ENCODE data around the gene GFY. TPM values are rescaled to one million over a fixed set of nuclear protein-coding genes. Genes with fewer than 3 reads are reported as not detected.

Gene GFY
- total and polyA plus RNA-seq, 12 donors = not detected

- Histone ChIP-seq H3K4me3 (peak within 1 kb of the TSS; percentile 37 to 93 (median 61)), H3K4me1 (replicated peaks in 1 of 2) (peaks cover 3 to 19% of the 10 kb centered on the region in 2 donors), H3K27ac (peak within 1 kb of the TSS; percentile 42 to 97 (median 91)), H3K36me3 (replicated peaks in 1 of 2) (peaks cover 0 to 14% of the 10 kb centered on the region in 2 donors), H3K9me3 (replicated peaks in 1 of 3) (no peaks in the 10 kb centered on the region), H3K27me3 (no peaks in the 10 kb centered on the region)
- intact Hi-C loops (cut with DNase I) = no loop called here
- 0 to 1% (median 0%) methylated on average over 22 to 42 of the region's 42 CpGs for WGBS, 4 donors
- TF ChIP-seq CTCF (IDR thresholded peaks at IDR 0.05) = peak in 3 of 6 experiments; percentile 15 to 34 (median 25)
- TF ChIP-seq POLR2A (IDR thresholded peaks at IDR 0.05) = peak in 1 of 2 donors; percentile 66
- peak; percentile 97 to 100 (median 99) for DNase-seq
These were observed 26.4 kb downstream of the GFY start, which contains the start of gene PIH1D1 for GRCh38 chr19:49451430-49452181. Gene PIH1D1 (minus strand): TSS chr19:49451814. CDS start chr19:49451574, 240 bp downstream.

- peaks cover 0 to 5% of the 10 kb centered on the region in 2 donors for H3K36me3 ChIP-seq (replicated peaks in 1 of 2)
- peak within 1 kb of the TSS; percentile 82 to 97 (median 91) for H3K27ac ChIP-seq
- peak within 1 kb of the TSS in 3 of 4 donors; percentile 52 to 80 (median 66) for H3K4me3 ChIP-seq
- peak; percentile 98 to 99 (median 98) for DNase-seq
- WGBS, 4 donors = 0 to 1% (median 0%) methylated on average over 28 to 66 of the region's 66 CpGs
- intact Hi-C loops (cut with DNase I) = no loop called here
- peaks cover 3 to 22% of the 10 kb centered on the region in 2 donors for H3K4me1 ChIP-seq (replicated peaks in 1 of 2)
- TF ChIP-seq CTCF (IDR thresholded peaks at IDR 0.05) (peak in 1 of 6 experiments; percentile 5), POLR2A (IDR thresholded peaks at IDR 0.05) (peak; percentile 52 to 88)
- no peaks in the 10 kb centered on the region for H3K27me3 ChIP-seq
- no peaks in the 10 kb centered on the region for H3K9me3 ChIP-seq (replicated peaks in 1 of 3)
These were observed 28.0 kb downstream of the GFY start, which contains the start of gene ALDH16A1 for GRCh38 chr19:49453013-49453756. Gene ALDH16A1 (plus strand): TSS chr19:49453225. CDS start chr19:49453332, 107 bp downstream.

GRCh38 chr19:49453757-49454240, 28.6 kb downstream of the GFY start:
- H3K9me3 ChIP-seq (replicated peaks in 1 of 3) = no peaks in the 10 kb centered on the region
- H3K4me1 ChIP-seq (replicated peaks in 1 of 2) = peaks cover 3 to 22% of the 10 kb centered on the region in 2 donors
- H3K27me3 ChIP-seq = no peaks in the 10 kb centered on the region
- peak overlapping the region; percentile 82 to 97 (median 91) for H3K27ac ChIP-seq
- DNase-seq = no peak
- peaks cover 0 to 5% of the 10 kb centered on the region in 2 donors for H3K36me3 ChIP-seq (replicated peaks in 1 of 2)
- peak overlapping the region in 3 of 4 donors; percentile 52 to 80 (median 66) for H3K4me3 ChIP-seq
- intact Hi-C loops (cut with DNase I) = no loop called here
- TF ChIP-seq POLR2A (IDR thresholded peaks at IDR 0.05) (no peak), CTCF (IDR thresholded peaks at IDR 0.05) (no peak)
- 36 to 45% (median 38%) methylated on average over 10 of the region's 10 CpGs for WGBS, 4 donors

- peaks cover 0 to 5% of the 10 kb centered on the region in 2 donors for H3K36me3 ChIP-seq (replicated peaks in 1 of 2)
- H3K27me3 ChIP-seq = no peaks in the 10 kb centered on the region
- DNase-seq = no peak
- WGBS, 4 donors = 74 to 77% (median 76%) methylated on average over 5 of the region's 5 CpGs
- intact Hi-C loops (cut with DNase I) = no loop called here
- H3K4me1 ChIP-seq (replicated peaks in 1 of 2) = peaks cover 3 to 15% of the 10 kb centered on the region in 2 donors
- H3K9me3 ChIP-seq (replicated peaks in 1 of 3) = no peaks in the 10 kb centered on the region
- H3K27ac ChIP-seq = peak overlapping the region in 1 of 5 donors; percentile 72
- no peak overlapping the region for H3K4me3 ChIP-seq
- no peak for TF ChIP-seq POLR2A (IDR thresholded peaks at IDR 0.05)
- TF ChIP-seq CTCF (IDR thresholded peaks at IDR 0.05) = no peak
These were observed 30.6 kb downstream of the GFY start for GRCh38 chr19:49455773-49456172.

Measured in adrenal gland (tissue), 12 donors.